NCI-H510A (cell line): ENCODE results near the gene CHIC2.

Source experiments
- DNase-seq: peaks from one replicate; lab custom pipeline; 2025; lab: John Stamatoyannopoulos, UW

CHIC2 gene

DNA sequence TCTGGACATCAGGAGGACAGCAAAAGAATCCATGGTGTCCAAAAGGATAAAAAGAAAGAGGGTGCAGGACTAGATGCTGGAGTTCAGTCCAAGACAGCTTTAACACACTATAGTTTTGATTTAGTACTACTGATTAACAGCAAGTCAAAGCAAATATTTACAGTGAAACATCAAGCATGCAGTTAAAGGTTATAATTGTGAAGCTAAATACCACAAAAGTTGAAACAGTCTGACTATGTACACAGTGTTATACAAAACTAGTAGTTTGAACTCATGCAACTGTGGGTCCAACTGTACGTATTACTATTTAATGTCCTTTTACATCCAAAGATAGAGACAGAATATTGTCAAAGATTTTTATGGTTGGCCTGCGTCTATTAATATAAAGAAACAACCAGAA lies 57.6 kb downstream of the CHIC2 start:
- no peak for DNase-seq

GRCh38 chr4:54005475-54005874 lies 58.9 kb downstream of the CHIC2 start:
- no peak for DNase-seq

DNA sequence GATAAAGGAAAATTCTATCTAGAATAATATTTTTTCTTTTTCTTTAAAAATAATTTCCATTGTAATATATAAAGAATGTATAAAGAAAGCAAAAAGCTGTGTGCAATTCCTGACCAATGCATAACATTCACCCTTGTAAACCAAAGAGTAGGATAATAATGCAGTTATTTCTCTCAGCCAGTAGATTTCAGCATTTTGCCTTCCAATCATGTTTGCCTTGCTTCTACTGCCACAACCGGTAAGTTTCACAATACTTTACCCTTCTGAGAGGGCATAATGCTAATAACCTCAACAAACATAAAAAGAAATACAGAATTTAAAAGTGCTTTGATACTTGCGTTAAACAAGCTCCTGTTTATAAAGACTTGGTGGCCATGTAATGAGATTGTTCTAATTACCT lies 59.9 kb downstream of the CHIC2 start:
- DNase-seq, result no peak

GRCh38 chr4:54001668-54002365 lies 62.6 kb downstream of the CHIC2 start:
- DNase-seq, result no peak

DNA sequence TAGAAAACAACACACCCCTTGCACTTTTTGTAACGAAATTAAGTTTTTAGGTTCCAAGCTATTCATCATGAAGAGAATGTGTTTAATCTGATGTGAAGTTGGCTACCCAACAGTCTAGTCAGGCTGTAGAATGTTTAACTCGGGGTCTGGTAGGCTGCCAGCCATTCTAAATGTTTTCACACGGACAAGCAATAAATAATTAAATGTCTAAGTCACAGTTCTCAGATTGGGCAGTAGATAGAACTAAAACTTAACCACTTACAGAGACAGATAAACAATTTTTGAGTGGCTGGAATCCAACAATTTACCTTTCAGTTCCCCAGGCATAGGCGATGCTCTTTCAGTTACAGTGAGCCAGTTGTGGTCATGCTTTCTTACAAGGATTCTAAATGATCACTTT lies 66.5 kb downstream of the CHIC2 start:
- DNase-seq, result no peak

GRCh38 chr4:53994382-53995102 lies 69.9 kb downstream of the CHIC2 start:
- DNase-seq, result no peak

DNA sequence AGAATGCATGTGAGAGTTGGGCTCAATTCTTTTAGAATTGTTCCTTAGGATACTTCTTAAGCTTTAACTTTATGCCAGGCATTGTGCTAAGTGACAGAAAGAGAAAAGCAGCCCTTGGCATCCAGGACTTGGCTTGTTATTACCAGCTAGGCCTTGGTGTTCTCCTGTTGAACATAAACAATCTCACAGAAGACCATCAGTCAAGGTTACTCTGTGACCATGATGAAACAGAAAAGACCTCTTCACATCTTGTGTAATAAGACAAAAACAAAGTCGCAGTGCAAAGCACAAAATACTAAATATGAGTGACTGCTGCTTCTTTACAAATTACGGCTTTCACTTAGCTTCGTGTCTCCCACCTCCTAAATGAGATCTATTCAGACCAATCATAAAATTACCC lies 71.6 kb downstream of the CHIC2 start:
- DNase-seq, result no peak

- DNase-seq, result no peak
Measured at GRCh38 chr4:53991821-53992220, 72.6 kb downstream of the CHIC2 start.

GRCh38 chr4:53990641-53991040 lies 73.8 kb downstream of the CHIC2 start:
- no peak for DNase-seq

- DNase-seq, result no peak
Measured at GRCh38 chr4:53987761-53988171, 76.6 kb downstream of the CHIC2 start.

DNA sequence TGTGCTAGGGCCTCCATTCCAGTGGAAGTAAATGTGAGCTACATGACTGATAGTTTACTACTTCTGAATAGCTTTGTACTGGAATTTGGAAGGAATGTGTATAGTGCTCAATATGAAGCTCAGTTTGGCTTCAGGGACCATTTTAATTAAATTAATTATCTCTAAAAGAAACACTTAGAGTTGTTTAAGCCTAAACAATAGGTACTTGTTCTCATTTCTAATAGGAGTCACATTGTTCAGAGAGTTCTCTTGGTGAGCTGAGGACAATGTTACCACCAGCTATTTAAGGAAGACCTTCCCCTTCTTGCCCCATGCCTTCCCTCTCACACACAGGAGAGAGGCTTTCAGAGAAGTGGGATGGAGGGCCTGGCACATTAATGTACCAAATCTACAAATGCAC lies 78.3 kb downstream of the CHIC2 start:
- no peak for DNase-seq

DNA sequence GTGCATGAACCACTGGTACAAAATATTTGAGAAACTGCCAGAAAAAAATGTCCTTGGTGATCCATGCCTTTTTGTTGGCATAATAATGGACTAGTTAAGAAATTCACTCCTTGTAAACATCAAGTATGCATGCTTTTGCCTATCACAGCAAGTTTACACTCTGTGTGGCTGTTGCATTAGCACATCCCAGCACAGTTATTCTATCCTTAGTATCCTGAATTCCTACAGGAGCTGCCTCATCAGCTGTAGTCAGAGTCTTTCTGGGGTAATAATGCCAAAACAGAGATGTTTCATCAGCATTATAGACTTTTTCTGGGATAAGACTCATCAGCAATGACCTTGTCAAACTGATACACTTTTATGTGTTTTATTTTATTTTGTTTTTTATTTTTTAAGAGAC lies 82.8 kb downstream of the CHIC2 start:
- DNase-seq, result no peak

GRCh38 chr4:53981066-53981465 lies 83.3 kb downstream of the CHIC2 start:
- DNase-seq, result no peak

DNA sequence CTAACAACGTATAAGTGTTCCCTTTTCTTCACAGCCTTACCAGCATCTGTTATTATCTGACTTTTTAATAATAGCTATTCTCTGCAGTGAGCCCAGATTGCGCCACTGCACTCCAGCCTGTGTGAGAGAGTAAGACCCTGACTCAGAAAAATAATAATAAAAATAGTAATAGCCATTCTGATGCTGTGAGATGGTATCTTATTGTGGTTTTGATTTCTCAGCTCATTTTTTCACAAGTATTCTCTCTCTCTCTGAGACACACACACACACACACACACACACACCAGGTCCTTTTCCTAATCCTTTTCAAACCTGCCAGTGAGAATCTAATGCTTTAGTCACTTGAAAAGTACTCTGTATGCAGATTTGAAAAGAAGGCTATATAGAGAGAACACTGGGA lies 89.8 kb downstream of the CHIC2 start:
- DNase-seq, result no peak

GRCh38 chr4:53967986-53968385 lies 96.4 kb downstream of the CHIC2 start:
- DNase-seq, result no peak

DNA sequence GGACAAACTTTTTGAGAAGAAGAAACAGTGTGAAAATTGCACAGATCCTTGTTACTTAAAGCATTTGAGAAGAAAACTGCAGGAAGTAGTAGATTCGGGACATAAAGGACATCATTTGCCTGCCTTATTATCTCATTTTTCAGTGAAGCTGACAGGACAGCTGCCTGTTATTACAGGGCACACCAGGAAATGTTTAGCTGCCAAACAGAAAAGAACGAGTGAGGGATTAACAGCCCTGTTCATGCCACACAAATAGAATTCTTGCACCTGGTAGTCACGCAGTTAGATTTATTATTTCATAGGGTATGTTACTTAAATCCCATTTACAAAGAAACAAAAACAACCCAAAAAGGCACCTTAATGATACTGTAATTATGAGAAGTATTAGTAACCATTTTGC lies 100.6 kb downstream of the CHIC2 start:
- DNase-seq, result no peak

DNA sequence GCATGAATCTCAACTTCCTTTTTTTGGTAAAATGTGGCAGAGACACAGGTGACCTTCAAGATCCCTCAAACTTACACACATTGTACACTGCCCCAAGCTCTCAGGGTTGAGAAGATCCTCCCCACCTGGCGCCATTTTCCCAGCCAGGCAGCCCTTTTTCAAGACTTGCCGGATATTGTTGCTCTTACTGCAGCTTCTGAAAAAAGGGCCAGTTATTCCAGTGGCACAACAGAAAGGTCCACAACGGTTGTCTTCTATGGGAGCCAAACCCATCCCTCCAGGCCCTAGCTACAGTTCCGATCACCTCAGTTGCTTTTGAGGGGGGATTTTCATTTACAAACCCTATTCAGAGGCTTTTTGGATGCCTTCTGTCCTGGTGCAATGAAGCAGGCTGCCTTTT lies 101.1 kb downstream of the CHIC2 start:
- no peak for DNase-seq

DNA sequence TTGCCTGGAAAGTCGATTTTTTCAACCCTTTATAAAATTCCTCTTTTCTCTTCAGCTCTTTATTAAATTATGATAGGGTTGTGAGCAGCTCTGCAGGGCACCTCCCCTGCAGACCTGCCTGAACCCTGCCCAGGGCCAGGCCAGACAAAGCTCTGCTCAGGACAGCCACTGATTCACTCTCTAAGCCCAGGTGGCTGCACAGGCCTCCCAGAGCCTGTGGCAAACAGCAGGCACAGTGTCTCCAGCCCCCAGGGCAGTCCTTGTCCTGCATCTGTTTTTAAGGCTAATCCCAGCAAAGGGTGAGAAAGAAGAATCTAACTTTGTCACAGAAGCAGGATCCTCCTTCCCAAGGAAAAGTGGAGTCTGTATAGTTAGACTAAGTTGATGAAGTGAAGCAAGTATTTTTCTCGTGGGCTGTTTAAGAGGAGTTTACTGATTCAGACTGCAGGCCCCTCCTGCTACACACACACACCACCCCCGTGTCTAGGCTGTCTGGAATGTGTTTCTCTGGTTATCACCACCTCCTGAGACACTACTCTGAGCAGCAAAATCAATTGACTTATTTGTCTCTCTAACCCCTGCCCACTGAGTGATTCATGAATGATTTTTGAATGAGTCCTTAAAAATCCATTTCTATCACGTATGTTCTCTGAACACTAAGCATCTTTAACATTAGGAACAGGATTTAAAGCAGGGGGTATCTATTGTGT lies 101.7 kb downstream of the CHIC2 start:
- DNase-seq, result no peak

GRCh38 chr4:53961351-53961750 lies 103.1 kb downstream of the CHIC2 start:
- DNase-seq, result no peak

DNA sequence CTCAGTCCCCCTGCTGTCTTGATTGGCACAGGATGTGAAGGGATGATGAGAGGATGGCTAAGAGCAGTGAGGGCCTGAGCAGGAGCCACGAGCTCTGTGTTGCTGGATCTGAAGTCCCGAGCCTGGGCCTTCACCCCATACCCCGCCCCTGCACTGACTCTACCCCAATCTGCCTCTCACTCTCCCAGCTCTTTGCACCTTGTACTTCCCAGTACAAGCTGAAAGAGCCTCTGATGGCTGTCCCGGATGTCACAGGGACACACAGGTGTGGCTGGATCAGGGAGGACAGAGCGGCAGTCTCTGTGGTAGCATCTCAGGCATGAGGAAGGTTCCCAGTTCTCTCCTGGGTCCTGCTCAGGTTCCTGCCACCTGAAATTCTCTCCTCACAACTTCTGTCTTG lies 103.6 kb downstream of the CHIC2 start:
- DNase-seq, result no peak
